WI38 (cell line): ENCODE results near the gene ALCAM.

Source experiments
- H3K4me3 ChIP-seq: 2 replicates; pipeline ENCODE4 v1.5.1; 2011; ENCODE audit warnings: low read depth, mild to moderate bottlenecking, control low read depth, low read length
- TF ChIP-seq, protein P1 (sequence below): IDR thresholded peaks from 2 replicates; pipeline ENCODE4 v1.5.1; 2012; ENCODE audit warnings: low read depth, mild to moderate bottlenecking, control low read depth, low read length

ALCAM gene

DNA sequence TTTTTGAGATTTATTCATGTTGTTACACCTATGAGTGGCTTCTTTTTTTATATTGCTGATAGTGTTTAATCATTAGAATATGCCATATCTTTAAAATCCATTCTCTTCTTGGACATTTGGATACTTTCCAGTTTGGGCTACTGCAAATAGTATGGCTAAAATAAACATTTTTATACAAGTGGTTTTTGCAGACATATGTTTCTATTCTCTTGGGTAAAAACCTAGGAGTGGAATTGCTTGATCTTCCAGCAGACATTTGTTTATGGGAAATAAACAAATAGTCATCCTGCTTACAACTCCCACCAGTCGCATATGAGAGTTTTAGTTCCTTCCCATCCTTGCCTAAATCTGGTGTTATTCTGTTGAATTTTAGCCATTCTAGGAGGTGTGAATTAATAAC is 193.1 kb downstream of the ALCAM start:
- TF ChIP-seq, protein P1, sequence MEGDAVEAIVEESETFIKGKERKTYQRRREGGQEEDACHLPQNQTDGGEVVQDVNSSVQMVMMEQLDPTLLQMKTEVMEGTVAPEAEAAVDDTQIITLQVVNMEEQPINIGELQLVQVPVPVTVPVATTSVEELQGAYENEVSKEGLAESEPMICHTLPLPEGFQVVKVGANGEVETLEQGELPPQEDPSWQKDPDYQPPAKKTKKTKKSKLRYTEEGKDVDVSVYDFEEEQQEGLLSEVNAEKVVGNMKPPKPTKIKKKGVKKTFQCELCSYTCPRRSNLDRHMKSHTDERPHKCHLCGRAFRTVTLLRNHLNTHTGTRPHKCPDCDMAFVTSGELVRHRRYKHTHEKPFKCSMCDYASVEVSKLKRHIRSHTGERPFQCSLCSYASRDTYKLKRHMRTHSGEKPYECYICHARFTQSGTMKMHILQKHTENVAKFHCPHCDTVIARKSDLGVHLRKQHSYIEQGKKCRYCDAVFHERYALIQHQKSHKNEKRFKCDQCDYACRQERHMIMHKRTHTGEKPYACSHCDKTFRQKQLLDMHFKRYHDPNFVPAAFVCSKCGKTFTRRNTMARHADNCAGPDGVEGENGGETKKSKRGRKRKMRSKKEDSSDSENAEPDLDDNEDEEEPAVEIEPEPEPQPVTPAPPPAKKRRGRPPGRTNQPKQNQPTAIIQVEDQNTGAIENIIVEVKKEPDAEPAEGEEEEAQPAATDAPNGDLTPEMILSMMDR, result no peak

DNA sequence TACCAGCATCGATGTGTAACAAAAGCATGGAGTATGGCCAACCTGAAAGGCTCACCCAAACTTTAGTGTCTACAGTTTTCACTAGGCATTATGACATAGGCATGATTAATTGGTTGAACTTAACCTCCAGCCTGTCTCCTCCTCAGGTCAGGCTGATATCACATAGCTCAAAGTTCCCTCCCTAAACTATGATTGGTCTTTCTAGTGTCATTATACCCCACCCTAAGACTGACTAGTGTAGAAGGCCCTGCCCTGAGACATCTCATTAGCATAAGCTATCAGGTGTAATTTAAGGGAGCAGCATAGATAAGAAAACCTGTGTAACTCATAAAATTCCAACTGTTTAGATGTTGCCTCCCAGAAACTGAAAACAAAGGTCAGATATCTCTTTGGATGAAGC is 195.2 kb downstream of the ALCAM start:
- H3K4me3 ChIP-seq, result no peak overlapping the region
- TF ChIP-seq, protein P1, result no peak

More for the DNA sequence above, 193.1 kb downstream of the ALCAM start:
- no peak overlapping the region for H3K4me3 ChIP-seq

DNA sequence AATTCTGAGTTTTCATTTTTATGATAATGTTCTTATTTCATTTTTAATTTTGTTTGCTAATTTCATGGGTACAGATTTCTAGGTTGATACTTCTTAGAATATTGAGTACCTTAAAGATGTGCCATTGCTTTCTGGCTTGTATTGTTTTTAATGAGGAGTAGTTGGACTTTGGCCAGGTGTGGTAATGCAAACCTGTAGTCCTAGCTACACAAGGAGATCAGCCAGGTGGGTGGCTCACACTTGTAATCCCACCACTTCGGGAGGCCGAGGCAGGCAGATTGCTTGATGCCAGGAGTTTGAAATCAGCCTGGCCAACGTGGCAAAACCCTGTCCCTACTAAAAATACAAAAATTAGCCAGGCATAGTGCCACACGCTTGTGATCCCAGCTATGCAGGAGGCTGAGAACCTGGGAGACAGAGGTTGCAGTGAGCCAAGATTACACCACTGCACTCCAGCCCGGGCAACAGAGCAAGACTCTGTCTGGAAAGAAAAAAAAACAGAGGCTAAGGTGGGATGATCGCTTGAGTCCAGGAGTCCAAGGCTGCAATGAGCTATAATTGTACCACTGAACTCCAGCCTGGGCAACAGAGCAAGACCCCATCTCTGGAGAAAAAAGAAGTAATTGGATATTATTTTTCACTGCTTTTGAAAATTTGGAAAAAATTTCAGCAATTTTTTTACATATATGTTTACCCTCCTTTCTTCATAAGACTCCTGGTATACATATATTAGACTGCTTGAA is 198.0 kb downstream of the ALCAM start:
- TF ChIP-seq, protein P1, result no peak
- H3K4me3 ChIP-seq, result no peak overlapping the region

DNA sequence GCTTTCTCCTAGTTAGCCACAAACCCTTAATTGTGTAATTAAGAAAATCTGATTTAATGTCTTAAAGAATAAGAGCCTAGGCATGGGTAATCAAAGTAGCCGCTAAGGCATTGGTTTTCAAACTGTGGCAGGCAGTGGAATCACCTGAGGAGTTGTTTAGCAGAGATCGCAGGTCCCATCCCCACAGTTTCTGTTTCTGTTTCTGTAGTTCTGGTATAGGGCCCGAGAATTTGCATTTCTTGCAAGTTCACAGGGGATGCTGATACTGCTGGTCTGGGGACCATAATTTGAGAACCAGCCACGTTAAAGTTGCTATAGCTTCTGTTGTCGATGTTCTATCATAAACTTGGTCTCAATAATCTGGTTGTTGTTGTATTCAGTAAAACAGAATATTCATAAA is 204.3 kb downstream of the ALCAM start:
- TF ChIP-seq, protein P1, result no peak
- no peak overlapping the region for H3K4me3 ChIP-seq

DNA sequence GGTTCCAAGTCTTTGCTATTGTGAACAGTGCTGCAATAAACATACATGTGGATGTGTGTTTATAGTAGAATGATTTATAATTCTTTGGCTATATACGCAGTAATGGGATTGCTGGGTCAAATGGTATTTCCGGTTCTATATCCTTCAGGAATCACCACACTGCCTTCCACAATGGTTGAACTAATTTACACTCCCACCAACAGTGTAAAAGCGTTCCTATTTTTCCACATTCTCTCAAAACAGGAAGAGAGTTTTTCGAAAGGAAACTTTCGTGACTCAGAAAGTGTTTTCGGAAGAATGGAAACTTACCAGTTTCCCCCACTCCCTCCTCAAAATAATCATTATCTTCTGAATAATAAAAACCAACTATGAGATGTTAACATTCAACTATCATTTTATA is 205.8 kb downstream of the ALCAM start:
- no peak overlapping the region for H3K4me3 ChIP-seq
- TF ChIP-seq, protein P1, result no peak

DNA sequence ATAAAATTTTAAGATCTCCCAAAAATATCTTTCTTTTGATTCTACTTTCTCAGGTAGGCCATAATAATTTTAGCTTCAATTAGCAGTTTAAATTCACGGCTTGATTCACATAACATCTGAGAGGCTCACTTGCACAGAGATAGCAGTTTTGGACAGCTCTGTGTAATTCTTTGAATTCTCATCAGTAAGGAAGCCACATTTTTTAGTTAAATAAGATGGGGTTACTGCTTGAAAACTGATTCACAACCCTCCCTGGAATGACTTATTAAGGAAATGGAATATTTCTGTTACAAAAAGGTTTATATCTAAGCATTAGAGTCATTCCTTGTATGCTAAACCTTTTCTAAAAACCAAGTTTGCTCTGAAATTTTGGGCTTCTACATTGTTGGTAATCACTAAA is 212.7 kb downstream of the ALCAM start:
- no peak overlapping the region for H3K4me3 ChIP-seq
- TF ChIP-seq, protein P1, result no peak

DNA sequence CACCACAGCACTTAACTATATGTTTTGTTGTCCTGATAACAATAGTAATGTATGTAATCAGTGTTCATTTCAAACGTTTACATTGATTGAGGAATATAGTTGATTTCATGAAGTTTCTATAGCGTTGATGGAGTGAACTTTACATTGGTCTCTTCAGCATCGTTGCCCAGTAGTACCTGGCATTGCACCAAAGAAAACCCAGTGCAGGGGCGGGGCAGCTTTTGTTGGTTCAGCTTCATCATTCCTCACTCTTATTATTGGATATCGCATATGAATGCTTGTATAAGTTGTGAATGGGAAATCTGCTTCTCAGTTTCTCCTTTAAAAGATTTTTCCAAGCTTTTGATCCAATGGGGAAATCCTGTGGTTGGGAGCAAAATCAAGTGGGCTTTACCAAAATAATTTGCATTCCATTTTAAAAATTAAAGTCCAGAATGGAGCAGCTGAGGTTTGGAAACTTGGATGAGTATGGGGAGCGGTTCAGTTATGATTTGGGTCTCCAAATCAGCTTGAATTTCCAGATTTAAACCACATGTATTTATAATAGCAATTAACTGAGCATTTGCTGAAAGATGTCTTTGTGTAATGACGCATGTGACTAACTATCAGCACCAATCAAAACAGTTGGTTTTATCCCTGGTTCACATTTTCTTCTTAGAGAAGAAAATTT is 213.7 kb downstream of the ALCAM start:
- TF ChIP-seq, protein P1, result no peak
- H3K4me3 ChIP-seq, result no peak overlapping the region
